Measurements from ENCODE around the gene PFKL.
"Not testable (repeated sequence)": the region's sequence is repeated elsewhere in the genome, so short reads cannot be mapped to it uniquely, and the experiment has no call there.

PFKL gene

DNA sequence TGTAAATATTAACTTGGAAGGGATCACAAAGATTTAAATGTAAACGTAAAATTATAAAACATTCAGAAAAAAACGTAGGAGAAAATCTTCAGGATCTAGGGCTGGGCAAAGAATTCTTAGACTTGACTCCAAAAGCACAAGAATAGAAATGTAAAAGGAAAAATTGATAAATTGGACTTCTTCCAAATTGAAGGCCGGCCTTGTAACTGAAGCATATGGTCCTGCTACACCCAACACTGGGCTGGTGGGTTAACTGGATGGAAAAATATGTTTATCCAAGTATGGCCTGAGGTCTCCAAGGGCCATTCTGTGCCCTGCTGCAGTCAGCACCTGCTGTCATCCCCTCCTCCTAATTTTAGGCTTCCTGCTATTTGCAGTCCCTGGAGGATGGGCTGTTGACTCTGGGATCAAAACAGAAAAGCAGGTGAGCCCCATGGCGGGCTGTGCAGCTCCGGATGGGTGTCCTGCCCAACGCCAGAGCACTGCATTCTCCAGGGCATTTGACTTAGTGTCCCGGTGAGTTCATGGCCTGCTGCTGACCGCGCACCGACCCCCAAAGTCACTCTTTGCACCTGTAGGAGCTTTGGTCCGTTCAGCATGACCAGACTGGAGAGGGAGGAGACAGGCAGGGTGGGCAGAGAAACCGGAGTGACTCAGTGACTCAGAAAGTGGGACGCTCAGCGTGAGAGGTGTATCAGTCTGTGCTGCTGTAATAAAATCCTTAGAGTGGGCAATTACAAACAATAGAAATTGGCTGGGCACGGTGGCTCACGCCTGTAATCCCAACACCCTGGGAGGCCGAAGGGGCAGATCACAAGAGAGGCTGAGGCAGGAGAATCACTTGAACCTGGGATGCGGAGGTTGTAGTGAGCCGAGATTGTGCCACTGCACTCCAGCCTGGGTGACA is 20.2 kb upstream of the PFKL start:
- no peak for DNase-seq

DNA sequence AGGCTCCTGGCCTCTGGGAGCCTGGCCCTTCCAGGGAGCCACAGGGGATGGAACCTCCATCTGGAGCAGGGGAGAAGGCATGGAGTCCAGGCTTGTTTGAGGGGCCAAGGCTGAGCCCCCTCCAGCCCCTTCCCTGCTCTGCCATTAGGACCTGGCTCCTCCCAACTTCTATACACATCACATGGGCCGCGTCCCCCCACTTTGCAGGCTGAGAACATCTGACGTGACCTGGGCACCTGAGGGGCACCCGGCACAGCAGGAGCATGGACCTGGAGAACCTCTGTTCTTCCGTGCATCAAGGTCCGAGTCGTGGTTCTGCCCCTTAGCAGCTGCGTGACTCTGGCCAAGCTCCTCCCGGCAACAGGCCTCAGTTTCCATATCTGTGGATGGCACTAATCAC is 18.1 kb upstream of the PFKL start:
- no peak for DNase-seq

- DNase-seq = no peak
These were observed 17.5 kb upstream of the PFKL start for GRCh38 chr21:44282370-44282769.

- DNase-seq = not testable (repeated sequence)
These were observed 16.6 kb upstream of the PFKL start for GRCh38 chr21:44283211-44283785.

- no peak for DNase-seq
These were observed 15.9 kb upstream of the PFKL start for GRCh38 chr21:44283948-44284347.

DNA sequence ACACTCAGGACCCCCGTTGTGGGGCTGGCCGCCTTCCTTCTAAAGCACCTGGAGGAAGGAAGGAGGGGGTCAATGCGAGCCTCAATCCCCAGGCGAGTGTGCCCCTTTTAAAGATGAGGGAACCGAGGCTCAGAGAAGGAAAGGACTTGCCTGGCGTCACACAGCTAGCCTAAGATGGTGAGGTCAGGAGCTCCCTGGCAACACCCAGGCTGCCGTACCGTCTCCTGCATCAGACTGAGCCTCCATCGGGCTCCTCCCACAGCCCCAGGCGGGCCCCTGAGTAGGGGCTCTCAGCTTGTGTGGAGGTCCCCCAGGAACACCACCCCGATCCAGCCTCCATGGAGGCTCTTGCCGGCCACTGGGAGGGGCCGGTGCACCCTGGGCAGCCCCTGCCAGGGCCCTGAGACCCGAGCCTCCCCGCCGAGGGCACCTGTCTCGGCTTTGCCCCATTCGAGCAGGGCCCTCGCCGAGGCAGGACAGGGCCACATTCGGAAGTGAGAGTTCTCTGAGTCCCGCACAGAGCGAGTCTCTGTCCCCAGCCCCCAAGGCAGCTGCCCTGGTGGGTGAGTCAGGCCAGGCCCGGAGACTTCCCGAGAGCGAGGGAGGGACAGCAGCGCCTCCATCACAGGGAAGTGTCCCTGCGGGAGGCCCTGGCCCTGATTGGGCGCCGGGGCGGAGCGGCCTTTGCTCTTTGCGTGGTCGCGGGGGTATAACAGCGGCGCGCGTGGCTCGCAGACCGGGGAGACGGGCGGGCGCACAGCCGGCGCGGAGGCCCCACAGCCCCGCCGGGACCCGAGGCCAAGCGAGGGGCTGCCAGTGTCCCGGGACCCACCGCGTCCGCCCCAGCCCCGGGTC is 14.5 kb upstream of the PFKL start, which contains the start of gene AIRE:
AIRE (plus strand) TSS at position 739 of the 855 bp plus-strand sequence. CDS start 131 bp downstream, outside the sequence.
- DNase-seq = no peak

- DNase-seq = no peak
These were observed 13.7 kb upstream of the PFKL start for GRCh38 chr21:44286086-44286715.

DNA sequence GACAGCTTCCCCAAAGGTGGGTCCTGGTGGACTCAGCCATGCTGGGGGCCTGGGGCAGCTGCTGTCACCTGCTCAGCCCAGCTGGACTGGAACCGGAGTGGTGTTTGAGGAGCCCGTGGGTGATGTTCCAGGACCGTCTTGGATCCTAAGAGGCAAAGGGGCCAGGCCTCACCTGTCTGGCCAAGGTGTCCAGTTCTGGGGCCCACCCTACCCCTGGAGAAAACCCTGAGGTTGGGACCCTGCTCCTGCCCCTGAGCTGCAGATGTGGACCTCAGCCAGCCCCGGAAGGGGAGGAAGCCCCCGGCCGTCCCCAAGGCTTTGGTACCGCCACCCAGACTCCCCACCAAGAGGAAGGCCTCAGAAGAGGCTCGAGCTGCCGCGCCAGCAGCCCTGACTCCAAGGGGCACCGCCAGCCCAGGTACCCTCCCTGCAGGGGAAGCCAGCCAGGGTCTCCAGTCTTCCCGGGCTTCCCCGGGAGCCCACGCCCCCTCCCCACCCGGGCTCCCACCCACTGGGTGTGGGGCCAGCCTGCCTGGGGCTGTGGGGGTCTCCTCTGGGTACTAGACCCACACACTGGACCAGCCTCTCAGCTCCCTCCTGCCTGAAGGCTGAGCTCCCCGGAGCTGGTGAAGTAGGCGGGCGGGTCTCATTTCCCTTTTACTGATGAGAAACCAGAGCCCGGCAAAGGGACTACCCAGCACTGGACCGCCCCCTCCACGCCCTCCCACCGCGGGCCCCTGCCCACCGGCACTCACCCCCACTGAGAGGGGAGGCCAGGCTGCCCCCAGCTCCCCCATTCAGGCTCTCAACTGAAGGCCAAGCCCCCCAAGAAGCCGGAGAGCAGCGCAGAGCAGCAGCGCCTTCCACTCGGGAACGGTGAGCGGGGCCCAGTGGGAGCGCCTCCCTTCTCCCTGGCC is 12.9 kb upstream of the PFKL start:
- no peak for DNase-seq

- no peak for DNase-seq
These were observed 11.4 kb upstream of the PFKL start for GRCh38 chr21:44288251-44289110.

DNA sequence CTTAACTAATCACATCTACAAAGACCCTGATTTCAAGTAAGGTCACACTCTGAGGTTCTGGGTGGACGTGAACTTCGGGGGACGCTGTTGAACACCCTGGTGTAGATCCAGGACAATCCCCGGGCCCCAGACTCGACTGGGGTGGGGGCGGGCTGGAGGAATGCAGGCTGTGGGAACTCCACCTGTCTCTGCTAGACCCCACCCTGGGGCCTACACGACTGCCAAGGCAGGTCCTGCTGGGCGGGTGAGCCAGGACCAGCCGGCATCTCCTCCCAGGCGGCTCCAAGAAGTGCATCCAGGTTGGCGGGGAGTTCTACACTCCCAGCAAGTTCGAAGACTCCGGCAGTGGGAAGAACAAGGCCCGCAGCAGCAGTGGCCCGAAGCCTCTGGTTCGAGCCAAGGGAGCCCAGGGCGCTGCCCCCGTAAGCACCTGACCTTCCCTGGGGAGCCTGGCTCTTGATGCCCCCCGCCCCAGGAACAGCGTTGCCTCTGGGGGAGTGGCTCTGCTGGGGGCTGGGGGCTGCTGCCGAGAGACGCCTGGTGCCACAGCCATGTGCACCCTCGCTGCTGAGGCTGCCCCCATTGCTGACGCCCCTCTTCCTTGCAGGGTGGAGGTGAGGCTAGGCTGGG is 10.4 kb upstream of the PFKL start:
- no peak for DNase-seq

DNA sequence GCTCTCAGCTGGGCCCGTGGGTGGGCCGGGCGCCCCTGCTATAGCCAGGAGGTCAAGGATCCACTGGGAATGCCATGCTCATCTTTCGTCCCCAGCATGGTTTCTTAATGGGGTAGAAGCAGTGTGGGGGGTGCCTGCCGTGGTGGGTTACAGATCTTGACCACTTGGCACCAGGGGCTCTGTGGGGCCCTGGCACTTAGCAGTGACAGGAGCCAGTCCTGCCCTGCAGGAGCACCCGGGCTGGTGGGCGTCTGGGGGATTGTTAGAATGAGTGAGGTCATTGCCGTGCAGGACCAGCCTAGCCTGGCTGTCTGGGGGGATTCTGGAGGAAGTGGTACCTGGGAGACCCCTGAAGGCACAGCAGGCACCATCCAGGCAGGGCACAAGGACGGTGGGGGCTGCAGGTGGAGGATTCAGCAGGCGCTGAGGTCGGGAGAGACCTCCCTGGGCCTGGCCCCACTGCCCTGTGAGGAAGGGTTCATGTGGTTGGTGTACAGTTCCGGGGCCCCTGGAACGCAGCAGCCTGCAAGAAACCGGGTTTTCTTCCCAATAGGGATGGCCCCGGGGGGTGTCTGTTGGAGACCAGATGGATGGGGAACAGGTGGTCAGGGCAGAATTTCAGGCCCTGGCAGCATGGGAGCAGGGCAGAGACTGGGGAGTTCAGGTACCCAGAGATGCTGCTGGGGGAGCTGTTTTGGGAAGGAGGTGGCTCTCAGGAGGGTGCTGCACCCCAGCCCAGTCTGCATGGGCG is 9.4 kb upstream of the PFKL start:
- no peak for DNase-seq

DNA sequence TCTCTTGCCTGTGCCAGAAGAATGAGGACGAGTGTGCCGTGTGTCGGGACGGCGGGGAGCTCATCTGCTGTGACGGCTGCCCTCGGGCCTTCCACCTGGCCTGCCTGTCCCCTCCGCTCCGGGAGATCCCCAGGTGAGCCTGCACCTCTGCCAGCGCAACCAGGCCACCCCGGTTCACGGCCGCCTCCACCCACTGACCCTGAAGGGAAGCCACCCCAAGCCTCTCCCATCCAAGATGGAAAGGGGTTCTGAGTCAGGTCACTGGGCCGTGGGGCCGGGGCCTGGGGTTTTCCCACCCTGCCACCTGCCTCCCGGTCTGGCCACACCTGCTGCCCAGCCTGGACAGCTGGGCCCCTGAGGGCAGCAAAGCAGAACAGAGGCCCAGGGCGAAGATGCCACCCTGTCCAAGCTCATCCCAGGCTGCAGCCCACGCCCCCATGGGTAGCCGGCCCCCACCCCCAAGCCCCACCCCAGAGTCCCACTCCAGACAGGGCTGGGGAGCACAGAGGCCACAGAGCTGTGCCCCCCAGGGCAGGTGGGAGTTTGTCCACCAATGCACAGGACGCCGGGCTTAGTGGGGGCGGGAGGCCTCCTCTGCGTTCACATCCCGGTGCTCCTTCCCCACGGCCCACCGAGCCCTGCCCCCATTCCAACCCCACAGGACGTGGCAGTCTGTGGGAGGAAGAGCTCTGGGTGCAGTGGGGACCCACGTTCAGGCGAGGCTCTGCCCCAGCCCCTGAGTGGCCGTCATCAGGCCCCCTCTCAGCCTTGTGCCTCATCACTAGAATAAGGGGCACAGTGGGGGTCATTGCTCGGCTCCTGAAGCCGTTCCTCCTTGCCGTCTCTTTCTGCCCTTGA is 8.5 kb upstream of the PFKL start:
- DNase-seq = no peak

DNA sequence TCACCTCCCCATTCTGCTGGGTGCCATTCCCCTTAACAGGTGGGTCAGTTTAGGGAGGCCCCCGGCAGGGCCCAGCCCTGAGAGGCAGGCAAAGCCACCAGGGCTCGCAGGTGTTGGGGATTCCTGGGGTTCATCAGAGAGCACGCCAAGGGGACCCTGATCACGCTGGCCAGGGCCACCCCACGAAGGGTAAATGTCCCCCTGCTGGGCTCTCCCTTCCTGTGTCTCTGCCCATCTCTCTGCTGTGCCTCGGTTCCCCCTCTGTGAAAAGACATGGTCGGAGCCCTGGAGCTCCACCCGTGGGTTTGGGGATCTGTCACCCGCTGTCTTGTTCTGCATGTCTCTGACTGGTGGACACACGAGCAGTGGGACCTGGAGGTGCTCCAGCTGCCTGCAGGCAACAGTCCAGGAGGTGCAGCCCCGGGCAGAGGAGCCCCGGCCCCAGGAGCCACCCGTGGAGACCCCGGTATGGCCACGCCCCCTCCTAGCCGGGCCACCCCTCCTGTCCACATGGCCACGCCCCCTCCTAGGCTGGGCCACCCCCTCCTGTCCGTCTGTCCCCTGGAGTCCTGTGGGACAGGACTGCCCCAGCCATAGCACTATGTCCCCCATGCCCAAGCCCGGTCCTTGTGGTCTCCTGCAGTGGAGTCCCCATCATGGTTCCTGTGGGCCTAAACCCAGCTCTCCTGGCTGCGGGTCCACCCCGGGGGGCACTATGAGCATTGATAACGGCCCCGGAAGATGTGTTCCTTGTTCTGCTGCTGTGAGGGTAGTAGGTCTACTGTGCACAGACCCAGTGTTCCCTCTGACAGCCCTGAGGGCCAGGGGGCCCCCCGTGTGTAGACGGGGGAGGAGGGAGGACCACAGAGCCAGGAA is 7.7 kb upstream of the PFKL start:
- DNase-seq = no peak

DNA sequence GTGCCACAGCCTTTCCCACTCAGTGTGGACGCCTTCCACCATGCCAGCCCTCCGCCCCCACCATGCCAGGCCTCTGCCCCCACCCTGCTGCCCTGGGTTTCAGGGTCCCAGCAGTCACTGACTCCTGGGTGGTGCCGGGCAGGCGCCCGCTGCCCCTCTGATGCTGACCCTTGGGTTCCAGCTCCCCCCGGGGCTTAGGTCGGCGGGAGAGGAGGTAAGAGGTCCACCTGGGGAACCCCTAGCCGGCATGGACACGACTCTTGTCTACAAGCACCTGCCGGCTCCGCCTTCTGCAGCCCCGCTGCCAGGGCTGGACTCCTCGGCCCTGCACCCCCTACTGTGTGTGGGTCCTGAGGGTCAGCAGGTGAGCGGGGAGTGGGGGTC is 7.0 kb upstream of the PFKL start:
- DNase-seq = no peak

DNA sequence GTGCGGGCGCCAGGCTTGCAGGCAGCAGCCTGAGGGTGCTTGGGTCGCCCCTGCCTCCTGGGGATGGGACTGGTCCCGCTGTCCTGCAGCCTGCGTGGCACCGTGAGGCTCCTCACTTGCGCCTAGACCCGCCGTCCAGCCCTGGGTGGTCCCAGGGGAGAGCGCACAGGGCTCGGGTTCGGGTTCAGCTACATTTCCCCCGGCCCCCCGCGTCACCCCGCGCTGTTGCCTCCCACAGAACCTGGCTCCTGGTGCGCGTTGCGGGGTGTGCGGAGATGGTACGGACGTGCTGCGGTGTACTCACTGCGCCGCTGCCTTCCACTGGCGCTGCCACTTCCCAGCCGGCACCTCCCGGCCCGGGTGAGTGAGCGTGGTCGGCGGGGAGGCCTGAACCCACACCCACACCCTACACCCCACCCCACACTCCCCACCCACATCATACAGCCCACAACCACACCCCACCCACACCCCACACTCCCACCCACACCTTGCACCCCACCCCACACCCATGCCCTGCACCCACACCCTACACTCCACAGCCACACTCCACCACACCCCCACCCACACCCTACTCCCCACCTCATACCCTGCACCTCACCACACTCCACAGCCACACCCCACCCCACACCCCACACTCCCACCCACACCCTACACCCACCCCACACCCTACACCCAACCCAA is 6.2 kb upstream of the PFKL start:
- DNase-seq = no peak

GRCh38 chr21:44294391-44295162 is 5.3 kb upstream of the PFKL start:
- no peak for DNase-seq

Data from stimulated activated CD4-positive, alpha-beta T cell treated with anti-CD3 and anti-CD28 coated beads, Interleukin-2, amount 100 ng/mL, for 24 hours (primary cell).